HepG2 (cell line): ENCODE data around the gene HLF. TPM values are rescaled to one million over a fixed set of nuclear protein-coding genes. Genes with fewer than 3 reads are reported as not detected.

Experiments used
- ATAC-seq: fragments of 200-7000 bp; cut with Tn5 transposase; 3 replicates; pipeline ENCODE4 v1.9.1; 2020; ENCODE audit warnings: mild to moderate bottlenecking, moderate library complexity
- BruUV-seq: library from RNA; stranded (reverse); fragments of 400-500 nt; replicated peaks from 2 replicates; lab custom pipeline; 2021; lab: Mats Ljungman, UMichigan
- CTCF ChIA-PET: fragments of 300-600 bp; formaldehyde crosslinking; extraction: SDS; loops from one replicate; lab custom pipeline; 2021; ENCODE audit warnings: low total read pairs, inconsistent platforms, low intra/inter-chr PET ratio; lab: Yijun Ruan, JAX
- POLR2A ChIA-PET: fragments of 350-600 bp; sonication (Branson Sonifier 250); formaldehyde crosslinking; loops from one replicate; lab custom pipeline; 2020; ENCODE audit warnings: antibody characterized with exemption, inconsistent platforms; lab: Yijun Ruan, JAX
- DNase-seq: peaks from one replicate; pipeline ENCODE4 v3.0.0-alpha.2; 2015; ENCODE audit warnings: low spot score
- FAIRE-seq: peaks from 3 replicates; lab custom pipeline; 2011; peaks lifted over from hg19 to GRCh38; lab: Jason Lieb, UNC
- H2AFZ ChIP-seq: one replicate; pipeline ENCODE4 v1.6.1; 2011; ENCODE audit warnings: low read length, inconsistent platforms
- H3K27ac ChIP-seq: fragments of 300-600 bp; 3 replicates; pipeline ENCODE4 v1.8.0; 2011; ENCODE audit warnings: mixed run types, mild to moderate bottlenecking, mixed read lengths, low read length, inconsistent platforms; ENCODE audit not compliant: insufficient read depth; ENCODE audit errors: extremely low read length
- H3K27me3 ChIP-seq, 2 experiments: fragments of 200-600 bp in 1 of 2; 2 replicates in 1 of 2; 3 replicates in 1 of 2; pipeline versions ENCODE4 v1.6.0 to v1.8.0; 2011; ENCODE audit warnings: low read length in 2 of 2, mild to moderate bottlenecking in 2 of 2, moderate library complexity in 2 of 2, inconsistent platforms in 1 of 2; ENCODE audit not compliant: insufficient read depth in 2 of 2, control insufficient read depth in 1 of 2
- H3K36me3 ChIP-seq, 2 experiments: fragments of 200-600 bp in 1 of 2; replicated peaks in 1 of 2; 2 replicates in 1 of 2; 3 replicates in 1 of 2; pipeline versions ENCODE4 v1.5.1 to v1.8.0; 2011; ENCODE audit warnings: low read length in 2 of 2, inconsistent platforms in 1 of 2; ENCODE audit not compliant: insufficient read depth in 2 of 2, control insufficient read depth in 1 of 2
- H3K4me1 ChIP-seq: 2 replicates; pipeline ENCODE4 v1.5.1; 2012; ENCODE audit warnings: low read length, inconsistent platforms; ENCODE audit not compliant: insufficient read depth
- H3K4me2 ChIP-seq: 2 replicates; pipeline ENCODE4 v1.6.0; 2011; ENCODE audit warnings: low read depth, low read length, inconsistent platforms
- H3K4me3 ChIP-seq, 3 experiments: fragments of 200-600 bp in 1 of 3; sonication (generic), shearing (Covaris generic) in 1 of 3; replicated peaks in 1 of 3; 2 replicates each; pipeline ENCODE4 v1.5.1; 2011 to 2016; ENCODE audit warnings: low read length in 3 of 3, inconsistent platforms in 2 of 3, low read depth in 2 of 3, mild to moderate bottlenecking in 2 of 3, control low read depth in 1 of 3, mixed read lengths in 1 of 3; ENCODE audit not compliant: insufficient read depth in 1 of 3
- H3K79me2 ChIP-seq: one replicate; pipeline ENCODE4 v1.6.1; 2011; ENCODE audit warnings: low read length, inconsistent platforms; ENCODE audit not compliant: insufficient read depth
- H3K9ac ChIP-seq: 2 replicates; pipeline ENCODE4 v1.6.0; 2011; ENCODE audit warnings: mild to moderate bottlenecking, low read depth, low read length, inconsistent platforms; ENCODE audit not compliant: insufficient read depth
- H3K9me3 ChIP-seq: 2 replicates; pipeline ENCODE4 v1.5.1; 2012; ENCODE audit warnings: mild to moderate bottlenecking, low read length
- H4K20me1 ChIP-seq: 2 replicates; pipeline ENCODE4 v1.6.0; 2011; ENCODE audit warnings: inconsistent platforms, mild to moderate bottlenecking, low read length, moderate library complexity; ENCODE audit not compliant: insufficient read depth
- CCAR2 ChIP-seq: fragments of 200-400 bp; formaldehyde crosslinking; optimal IDR thresholded peaks from 2 replicates; pipeline ENCODE3; 2018; ENCODE audit warnings: low read depth, mild to moderate bottlenecking, low read length, moderate library complexity
- ELF4 ChIP-seq: sonication (generic); formaldehyde crosslinking; IDR thresholded peaks from 2 replicates; pipeline ENCODE4 v1.5.0; 2020; ENCODE audit warnings: missing genetic modification reagents, mild to moderate bottlenecking, moderate library complexity, borderline replicate concordance
- HMGXB4 ChIP-seq, 2 experiments: sonication (generic) in 1 of 2; formaldehyde crosslinking in 1 of 2; IDR thresholded peaks; 2 replicates each; pipeline versions ENCODE4 v1.4.0 to v1.6.1; 2018 to 2020; ENCODE audit warnings: missing genetic modification reagents in 2 of 2, borderline replicate concordance in 1 of 2, low read depth in 1 of 2, mild to moderate bottlenecking in 1 of 2, missing biosample characterization in 1 of 2
- HNRNPUL1 ChIP-seq: fragments of 200-400 bp; formaldehyde crosslinking; IDR thresholded peaks from 2 replicates; pipeline ENCODE4 v1.6.1; 2017; ENCODE audit warnings: low read depth, mild to moderate bottlenecking, low read length, moderate library complexity
- KAT7 ChIP-seq: IDR thresholded peaks from 2 replicates; pipeline ENCODE4 v1.6.1; 2018; ENCODE audit warnings: borderline replicate concordance, missing compliant biosample characterization
- KAT8 ChIP-seq: IDR thresholded peaks from 2 replicates; pipeline ENCODE4 v1.6.1; 2016; ENCODE audit warnings: missing genetic modification reagents, missing compliant biosample characterization
- SCMH1 ChIP-seq: sonication (generic); formaldehyde crosslinking; IDR thresholded peaks from 2 replicates; pipeline ENCODE4 v1.9.0; 2021; ENCODE audit warnings: missing genetic modification reagents, mild to moderate bottlenecking, borderline replicate concordance
- TBX2 ChIP-seq: sonication (generic); formaldehyde crosslinking; IDR thresholded peaks from 2 replicates; pipeline ENCODE4 v1.5.0; 2020; ENCODE audit warnings: missing genetic modification reagents, mild to moderate bottlenecking, borderline replicate concordance
- TCF7 ChIP-seq: sonication (generic); IDR thresholded peaks from 2 replicates; pipeline ENCODE4 v1.6.1; 2016; ENCODE audit warnings: antibody characterized with exemption, low read depth
- TGIF2 ChIP-seq: IDR thresholded peaks from 2 replicates; pipeline ENCODE4 v1.6.1; 2016; ENCODE audit warnings: control low read depth, missing compliant biosample characterization
- ZBTB2 ChIP-seq: sonication (generic); formaldehyde crosslinking; IDR thresholded peaks from 2 replicates; pipeline ENCODE4 v1.8.0; 2022; ENCODE audit warnings: low read depth, missing genetic modification reagents
- ZNF24 ChIP-seq: fragments of 450-650 bp; IDR thresholded peaks from 2 replicates; pipeline ENCODE4 v1.6.1; 2017; ENCODE audit warnings: antibody characterized with exemption, mild to moderate bottlenecking
- ZNF292 ChIP-seq: sonication (generic); formaldehyde crosslinking; IDR thresholded peaks from 2 replicates; pipeline ENCODE4 v1.8.1; 2022; ENCODE audit warnings: mild to moderate bottlenecking, low read depth, missing genetic modification reagents, borderline replicate concordance
- ZNF329 ChIP-seq: sonication (generic); formaldehyde crosslinking; IDR thresholded peaks from 2 replicates; pipeline ENCODE4 v1.9.0; 2021; ENCODE audit warnings: low read depth, mild to moderate bottlenecking, missing genetic modification reagents
- whole genome bisulfite sequencing: methylation state at CpG from one replicate; pipeline ENCODE4 v1.1.6; 2017; ENCODE audit warnings: low lambda C conversion rate; 5-methylcytosine and 5-hydroxymethylcytosine counted together
- in situ Hi-C: cut with HindIII; loops from 2 replicates; pipeline ENCODE4 v1.10.0; 2017; ENCODE audit warnings: low pct_unique_long_range_greater_than_20kb; ENCODE audit not compliant: extremely low pct_ligation_motif_present
- intact Hi-C: fragments of 100-400 bp; cut with micrococcal nuclease; formaldehyde crosslinking; loops from one replicate; pipeline ENCODE4 v1.10.0; 2022; ENCODE audit not compliant: unreplicated experiment
- polyA plus RNA-seq, 8 experiments: library from polyadenylated mRNA; depleted of rRNA in 3 of 8; stranded (reverse) in 7 of 8; unstranded in 1 of 8; fragments of >200 nt; fragmentation: Illumina TruSeq in 4 of 8; extraction: Trizol in 4 of 8; gene quantifications; 2 replicates each; pipeline versions ENCODE4 v1.2.1 to v1.2.3, GENCODE V29; 2011 to 2016; ENCODE audit warnings: low read depth in 4 of 8, missing spikeins in 1 of 8, mixed read lengths in 1 of 8; ENCODE audit not compliant: insufficient read depth in 1 of 8
- total RNA-seq, 5 experiments: library from RNA; depleted of rRNA; stranded (reverse); fragments of >200 nt; fragmentation: Illumina TruSeq; extraction: Trizol; gene quantifications; 2 replicates each; pipeline ENCODE4 v1.2.3, GENCODE V29; 2016; ENCODE audit warnings: low read depth in 1 of 5
- TF ChIP-seq, protein P1 (sequence below): sonication (generic); formaldehyde crosslinking; IDR thresholded peaks from 2 replicates; pipeline ENCODE4 v1.5.1; 2020; ENCODE audit warnings: mild to moderate bottlenecking, moderate library complexity, missing genetic modification reagents
- TF ChIP-seq, protein P2 (sequence below): sonication (generic); formaldehyde crosslinking; IDR thresholded peaks from 2 replicates; pipeline ENCODE4 v1.8.1; 2022; ENCODE audit warnings: mild to moderate bottlenecking, missing genetic modification reagents
- TF ChIP-seq, protein P3 (sequence below): fragments of 450-650 bp; IDR thresholded peaks from 2 replicates; pipeline ENCODE4 v1.6.1; 2017

HLF gene
- total and polyA plus RNA-seq, 2 of the 13 experiments (the other 11 are each of a cell fraction or from before 2014, with no cell fraction given): 202 to 346 TPM

GRCh38 chr17:55238931-55239297 is 25.8 kb upstream of the HLF start (continued):
- TF ChIP-seq ZNF292 (CRISPR knock-in tag): 0 out of 2 replicates have a peak, but pooled peaks have one; percentile 17
- TF ChIP-seq ZBTB2 (CRISPR knock-in tag): no peak
- 0 out of 2 replicates have a peak, but pooled peaks have one; percentile 2 for TF ChIP-seq TCF7
- TF ChIP-seq CCAR2: peak; percentile 78
- TF ChIP-seq HMGXB4 (CRISPR knock-in tag; IDR thresholded peaks at IDR 0.05; ENCODE audit: borderline replicate concordance in 1 of 2, low read depth in 1 of 2): 0 out of 4 replicates have a peak, but pooled peaks of 1 of the 2 experiments have one; percentile 15
- peak; percentile 5; the same call in 1 of the 2 replicates for TF ChIP-seq ELF4 (CRISPR knock-in tag)
- TF ChIP-seq TBX2 (CRISPR knock-in tag): peak; percentile 14; the same call in 1 of the 2 replicates
- TF ChIP-seq KAT7: peak; percentile 26; the same call in 1 of the 2 replicates

DNA sequence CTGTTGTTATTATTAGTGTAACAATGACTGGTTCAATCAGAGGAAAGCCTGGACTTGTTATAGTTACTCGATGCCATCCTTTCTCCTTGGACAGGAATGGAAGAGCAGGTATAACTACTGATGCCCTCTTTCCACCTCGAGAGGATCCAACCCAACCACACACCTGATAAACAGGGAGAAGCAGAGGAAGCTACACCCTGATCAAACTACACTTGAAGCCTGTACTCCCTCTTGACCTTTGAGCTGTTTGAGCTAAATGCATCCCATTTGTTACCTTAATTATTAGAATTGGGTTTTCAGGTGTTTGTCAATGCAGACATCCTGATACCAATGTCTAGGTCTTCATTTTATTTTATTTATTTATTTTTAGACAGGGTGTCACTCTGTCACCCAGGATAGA is 23.7 kb upstream of the HLF start:
- intact Hi-C loops: no loop called here
- Histone ChIP-seq H2AFZ (no peak overlapping the region), H3K4me1 (peaks cover 23% of the 10 kb centered on the region), H3K4me3 (no peak overlapping the region), H3K27ac (no peak overlapping the region), H3K9ac (no peak overlapping the region), H3K4me2 (no peak overlapping the region), H4K20me1 (no peaks in the 10 kb centered on the region), H3K9me3 (no peaks in the 10 kb centered on the region), H3K79me2 (no peaks in the 10 kb centered on the region), H3K36me3 (no peaks in the 10 kb centered on the region), H3K27me3 (no peaks in the 10 kb centered on the region; a peak in 1 of 5 replicates)
- in situ Hi-C loops: no loop called here
- TF ChIP-seq, protein P1, sequence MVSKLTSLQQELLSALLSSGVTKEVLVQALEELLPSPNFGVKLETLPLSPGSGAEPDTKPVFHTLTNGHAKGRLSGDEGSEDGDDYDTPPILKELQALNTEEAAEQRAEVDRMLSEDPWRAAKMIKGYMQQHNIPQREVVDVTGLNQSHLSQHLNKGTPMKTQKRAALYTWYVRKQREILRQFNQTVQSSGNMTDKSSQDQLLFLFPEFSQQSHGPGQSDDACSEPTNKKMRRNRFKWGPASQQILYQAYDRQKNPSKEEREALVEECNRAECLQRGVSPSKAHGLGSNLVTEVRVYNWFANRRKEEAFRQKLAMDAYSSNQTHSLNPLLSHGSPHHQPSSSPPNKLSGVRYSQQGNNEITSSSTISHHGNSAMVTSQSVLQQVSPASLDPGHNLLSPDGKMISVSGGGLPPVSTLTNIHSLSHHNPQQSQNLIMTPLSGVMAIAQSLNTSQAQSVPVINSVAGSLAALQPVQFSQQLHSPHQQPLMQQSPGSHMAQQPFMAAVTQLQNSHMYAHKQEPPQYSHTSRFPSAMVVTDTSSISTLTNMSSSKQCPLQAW: no peak
- TF ChIP-seq TGIF2 (CRISPR knock-in tag): no peak
- peak; percentile 95 for TF ChIP-seq ZNF329 (CRISPR knock-in tag)
- no peak for TF ChIP-seq ZNF24
- TF ChIP-seq HNRNPUL1: no peak
- TF ChIP-seq, protein P2, sequence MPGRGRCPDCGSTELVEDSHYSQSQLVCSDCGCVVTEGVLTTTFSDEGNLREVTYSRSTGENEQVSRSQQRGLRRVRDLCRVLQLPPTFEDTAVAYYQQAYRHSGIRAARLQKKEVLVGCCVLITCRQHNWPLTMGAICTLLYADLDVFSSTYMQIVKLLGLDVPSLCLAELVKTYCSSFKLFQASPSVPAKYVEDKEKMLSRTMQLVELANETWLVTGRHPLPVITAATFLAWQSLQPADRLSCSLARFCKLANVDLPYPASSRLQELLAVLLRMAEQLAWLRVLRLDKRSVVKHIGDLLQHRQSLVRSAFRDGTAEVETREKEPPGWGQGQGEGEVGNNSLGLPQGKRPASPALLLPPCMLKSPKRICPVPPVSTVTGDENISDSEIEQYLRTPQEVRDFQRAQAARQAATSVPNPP: no peak
- TF ChIP-seq SCMH1 (CRISPR knock-in tag): no peak
- TF ChIP-seq, protein P3, sequence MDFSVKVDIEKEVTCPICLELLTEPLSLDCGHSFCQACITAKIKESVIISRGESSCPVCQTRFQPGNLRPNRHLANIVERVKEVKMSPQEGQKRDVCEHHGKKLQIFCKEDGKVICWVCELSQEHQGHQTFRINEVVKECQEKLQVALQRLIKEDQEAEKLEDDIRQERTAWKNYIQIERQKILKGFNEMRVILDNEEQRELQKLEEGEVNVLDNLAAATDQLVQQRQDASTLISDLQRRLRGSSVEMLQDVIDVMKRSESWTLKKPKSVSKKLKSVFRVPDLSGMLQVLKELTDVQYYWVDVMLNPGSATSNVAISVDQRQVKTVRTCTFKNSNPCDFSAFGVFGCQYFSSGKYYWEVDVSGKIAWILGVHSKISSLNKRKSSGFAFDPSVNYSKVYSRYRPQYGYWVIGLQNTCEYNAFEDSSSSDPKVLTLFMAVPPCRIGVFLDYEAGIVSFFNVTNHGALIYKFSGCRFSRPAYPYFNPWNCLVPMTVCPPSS: no peak
- TF ChIP-seq KAT8 (CRISPR knock-in tag): no peak
- DNase-seq (no peak), FAIRE-seq (no peak), ATAC-seq (no peak)
- no TSS peak for BruUV-seq
- ChIA-PET CTCF (no interaction called here), POLR2A (no interaction called here)
- WGBS: 60% methylated on average over 2 of the region's 2 CpGs
